ENCODE data around the gene FGF16. TPM values are rescaled to one million over a fixed set of nuclear protein-coding genes. Genes with fewer than 3 reads are reported as not detected.

FGF16 gene
- total and polyA plus RNA-seq, 2 donors from 2014 or later, result 0.25 TPM; not detected in 1

DNA sequence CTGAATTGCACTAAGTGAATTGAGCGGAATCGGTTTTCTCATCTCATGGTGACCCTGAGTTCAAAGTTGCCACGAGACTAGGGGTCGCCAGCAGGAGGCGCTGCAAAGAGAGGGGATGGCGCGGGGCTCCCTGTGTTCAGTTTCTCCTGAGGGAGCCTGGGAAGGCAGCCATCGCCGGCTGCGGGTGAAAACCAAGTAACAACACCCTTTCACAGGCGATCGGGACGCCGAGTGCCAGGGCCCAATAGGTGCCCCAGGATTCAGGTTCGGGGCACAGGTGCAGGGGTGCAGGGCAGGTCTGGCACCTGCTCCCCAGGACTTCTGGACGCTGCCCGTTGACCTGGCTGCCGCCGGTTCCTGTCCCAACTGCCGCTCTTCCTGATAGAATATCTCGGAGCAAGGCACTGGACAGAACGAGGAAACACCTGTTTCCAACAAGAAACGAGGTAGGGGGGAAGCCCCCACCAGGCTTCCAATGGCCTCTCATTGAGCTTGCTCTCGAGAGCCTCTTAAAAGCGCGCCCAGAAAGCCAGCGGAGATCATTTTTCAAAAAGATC is 1.1 kb upstream of the FGF16 start:
- H3K36me3 ChIP-seq (ENCODE audit: control insufficient read depth in 2 of 3, insufficient read depth in 3 of 3, low read length in 3 of 3), result no peaks in the 10 kb centered on the region
- TF ChIP-seq CTCF (IDR thresholded peaks at IDR 0.05; ENCODE audit: borderline replicate concordance, extremely low read depth, insufficient read depth), result no peak
- FAIRE-seq, result no peak
- H3K4me3 ChIP-seq (ENCODE audit: low read length in 3 of 3), result peak overlapping the region in 2 of 3 donors; percentile 29 to 60
- no peaks in the 10 kb centered on the region for H3K4me1 ChIP-seq (ENCODE audit: control insufficient read depth in 2 of 3, insufficient read depth in 2 of 3, low read depth in 1 of 3, low read length in 3 of 3)
- intact Hi-C loops (cut with DNase I), result no loop called here
- DNase-seq, result peak in 4 of 5 donors; percentile 15 to 72 (median 30)
- H3K9me3 ChIP-seq (ENCODE audit: control insufficient read depth in 2 of 3, insufficient read depth in 1 of 3, low read length in 3 of 3), result no peaks in the 10 kb centered on the region
- H3K27me3 ChIP-seq (ENCODE audit: control insufficient read depth, insufficient read depth, low read length), result peaks cover 5% of the 10 kb centered on the region
- H3K9ac ChIP-seq (ENCODE audit: low read length in 3 of 3), result no peak overlapping the region
- no peak overlapping the region for H3K27ac ChIP-seq (ENCODE audit: low read depth in 2 of 2, low read length in 2 of 2)

DNA sequence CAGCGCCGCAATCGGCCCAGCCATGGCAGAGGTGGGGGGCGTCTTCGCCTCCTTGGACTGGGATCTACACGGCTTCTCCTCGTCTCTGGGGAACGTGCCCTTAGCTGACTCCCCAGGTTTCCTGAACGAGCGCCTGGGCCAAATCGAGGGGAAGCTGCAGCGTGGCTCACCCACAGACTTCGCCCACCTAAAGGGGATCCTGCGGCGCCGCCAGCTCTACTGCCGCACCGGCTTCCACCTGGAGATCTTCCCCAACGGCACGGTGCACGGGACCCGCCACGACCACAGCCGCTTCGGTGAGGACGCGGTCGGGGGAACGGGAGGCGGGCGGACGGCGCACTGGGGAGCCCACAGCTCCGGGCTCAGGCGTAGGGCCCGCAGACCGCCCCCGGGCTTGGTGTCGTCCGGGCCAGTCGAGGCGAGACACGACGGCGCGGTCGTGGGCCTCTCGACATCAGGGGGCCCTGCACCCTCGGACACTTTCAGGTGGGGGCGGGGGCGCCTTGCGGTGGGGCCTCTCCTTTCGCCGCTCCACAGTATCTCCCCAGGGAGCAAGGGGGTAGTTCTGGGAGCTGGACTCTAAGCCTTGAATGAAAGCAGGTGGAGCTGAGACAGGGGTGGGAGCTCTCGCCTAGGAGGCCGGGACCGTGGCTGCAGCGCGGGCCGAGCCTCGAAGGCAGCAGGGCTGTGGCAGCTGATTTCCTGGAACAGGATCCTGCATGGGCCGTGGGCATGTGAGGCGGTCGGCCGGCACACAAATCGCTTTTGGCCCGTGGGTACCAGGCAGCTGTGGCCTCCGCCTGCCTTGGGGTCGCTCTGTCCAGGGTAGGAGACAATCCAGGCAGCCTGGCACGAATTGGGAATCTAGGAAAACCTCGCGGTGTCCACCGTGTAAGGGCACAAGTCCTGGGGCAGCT is 722 bp downstream of the FGF16 start:
- Histone ChIP-seq H3K4me1 (ENCODE audit: control insufficient read depth in 2 of 3, insufficient read depth in 2 of 3, low read depth in 1 of 3, low read length in 3 of 3) (no peaks in the 10 kb centered on the region), H3K27ac (ENCODE audit: low read depth in 2 of 2, low read length in 2 of 2) (no peak overlapping the region), H3K9me3 (ENCODE audit: control insufficient read depth in 2 of 3, insufficient read depth in 1 of 3, low read length in 3 of 3) (no peaks in the 10 kb centered on the region), H3K9ac (ENCODE audit: low read length in 3 of 3) (no peak overlapping the region), H3K4me3 (ENCODE audit: low read length in 3 of 3) (no peak overlapping the region), H3K27me3 (ENCODE audit: control insufficient read depth, insufficient read depth, low read length) (peaks cover 5% of the 10 kb centered on the region), H3K36me3 (ENCODE audit: control insufficient read depth in 2 of 3, insufficient read depth in 3 of 3, low read length in 3 of 3) (no peaks in the 10 kb centered on the region)
- intact Hi-C loops (cut with DNase I), result no loop called here
- no peak for TF ChIP-seq CTCF (IDR thresholded peaks at IDR 0.05; ENCODE audit: borderline replicate concordance, extremely low read depth, insufficient read depth)
- DNase-seq, result peak in 2 of 5 donors; percentile 32 to 68
- no peak for FAIRE-seq

GRCh38 chrX:77450415-77450814 is 3.2 kb downstream of the FGF16 start:
- no peaks in the 10 kb centered on the region for H3K4me1 ChIP-seq (ENCODE audit: control insufficient read depth in 2 of 3, insufficient read depth in 2 of 3, low read depth in 1 of 3, low read length in 3 of 3)
- intact Hi-C loops (cut with DNase I), result no loop called here
- H3K27ac ChIP-seq (ENCODE audit: low read depth in 2 of 2, low read length in 2 of 2), result no peak overlapping the region
- H3K27me3 ChIP-seq (ENCODE audit: control insufficient read depth, insufficient read depth, low read length), result peaks cover 3% of the 10 kb centered on the region
- DNase-seq, result no peak
- no peak overlapping the region for H3K9ac ChIP-seq (ENCODE audit: low read length in 3 of 3)
- H3K4me3 ChIP-seq (ENCODE audit: low read length in 3 of 3), result no peak overlapping the region
- no peaks in the 10 kb centered on the region for H3K36me3 ChIP-seq (ENCODE audit: control insufficient read depth in 2 of 3, insufficient read depth in 3 of 3, low read length in 3 of 3)
- no peak for TF ChIP-seq CTCF (IDR thresholded peaks at IDR 0.05; ENCODE audit: borderline replicate concordance, extremely low read depth, insufficient read depth)
- no peaks in the 10 kb centered on the region for H3K9me3 ChIP-seq (ENCODE audit: control insufficient read depth in 2 of 3, insufficient read depth in 1 of 3, low read length in 3 of 3)
- FAIRE-seq, result no peak

Data from kidney (tissue), 14 donors.